GM19099 (cell line): ENCODE results near the gene DNAH5.

Source experiments
- POLR2A ChIP-seq: IDR thresholded peaks from 3 replicates; pipeline ENCODE4 v1.6.1; 2011; ENCODE audit warnings: low read depth; ENCODE audit not compliant: insufficient read length; ENCODE audit errors: extremely low read depth

Gene DNAH5

DNA sequence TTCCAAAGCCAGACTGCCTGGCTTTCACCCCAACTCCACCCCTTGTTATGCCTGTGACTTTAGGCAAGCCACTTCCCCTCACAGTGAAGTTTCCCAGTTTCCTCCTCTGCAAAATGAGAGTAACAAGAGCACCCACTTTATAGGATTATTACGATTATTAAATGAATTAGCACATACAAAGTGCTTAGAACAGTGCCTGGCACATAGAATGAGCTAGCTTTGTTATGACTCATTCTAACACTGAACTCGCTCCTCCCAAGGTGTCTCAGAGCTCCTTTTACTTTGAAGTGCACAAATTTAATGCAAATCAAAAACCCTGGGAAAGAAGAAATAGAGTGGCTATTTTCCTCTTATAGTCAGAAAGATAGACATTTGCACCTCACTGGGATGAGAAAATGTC lies 34.3 kb downstream of the DNAH5 start:
- no peak for TF ChIP-seq POLR2A

DNA sequence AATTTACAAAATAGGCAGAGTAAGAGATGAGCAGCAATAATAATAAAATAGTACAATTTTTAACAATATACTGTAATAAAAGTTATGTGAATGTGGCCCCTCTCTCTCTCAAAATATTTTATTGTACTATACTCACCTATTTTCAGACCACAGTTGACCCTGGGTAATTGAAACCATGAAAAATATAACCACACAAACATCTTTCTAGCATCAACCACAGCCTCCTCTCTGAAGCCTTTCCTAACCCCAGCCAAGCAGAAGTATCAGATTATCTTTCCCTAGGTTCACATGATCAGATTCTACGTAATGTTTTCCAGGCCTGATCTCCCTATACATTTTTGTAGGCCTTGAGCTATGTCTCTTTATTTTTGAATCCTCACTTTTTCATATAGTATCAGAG lies 35.2 kb downstream of the DNAH5 start:
- no peak for TF ChIP-seq POLR2A

DNA sequence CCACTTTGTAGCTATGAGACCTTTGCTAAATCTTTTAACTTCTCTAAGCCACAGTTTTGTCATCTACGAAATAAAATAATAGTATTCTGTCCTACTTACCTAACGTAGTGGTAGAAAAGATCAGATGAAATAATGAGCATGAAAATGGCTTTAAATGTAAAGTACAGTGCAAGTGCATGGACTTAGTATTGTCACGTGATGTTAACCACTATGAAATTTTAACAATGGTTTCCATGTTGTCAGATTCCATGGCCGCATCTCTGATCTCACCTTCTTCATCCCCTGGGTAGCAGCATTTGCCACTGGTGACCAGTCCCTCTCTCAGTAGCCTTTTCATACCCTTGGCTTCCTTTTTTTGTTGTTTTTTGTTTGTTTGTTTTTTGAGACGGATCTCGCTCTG lies 45.9 kb downstream of the DNAH5 start:
- TF ChIP-seq POLR2A, result no peak

DNA sequence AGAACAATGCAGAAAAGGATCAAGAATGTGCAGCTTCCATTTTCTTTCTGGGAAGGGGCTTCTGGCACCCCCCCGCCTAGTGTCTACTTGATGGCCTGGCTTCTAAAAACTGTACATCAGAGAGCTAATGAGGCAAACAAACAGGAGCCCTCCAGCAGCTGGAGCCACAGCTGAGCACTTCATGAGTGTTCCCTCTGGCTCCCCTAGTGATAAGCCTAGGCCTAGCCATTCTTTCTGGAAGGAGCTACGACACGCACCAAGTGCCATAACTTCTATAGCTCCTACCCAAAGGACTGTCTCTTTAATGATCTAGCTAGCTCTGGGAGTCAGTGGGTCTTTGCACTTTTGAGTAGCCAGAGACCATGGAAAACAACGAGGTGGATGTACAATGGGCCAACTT lies 66.1 kb downstream of the DNAH5 start:
- no peak for TF ChIP-seq POLR2A

DNA sequence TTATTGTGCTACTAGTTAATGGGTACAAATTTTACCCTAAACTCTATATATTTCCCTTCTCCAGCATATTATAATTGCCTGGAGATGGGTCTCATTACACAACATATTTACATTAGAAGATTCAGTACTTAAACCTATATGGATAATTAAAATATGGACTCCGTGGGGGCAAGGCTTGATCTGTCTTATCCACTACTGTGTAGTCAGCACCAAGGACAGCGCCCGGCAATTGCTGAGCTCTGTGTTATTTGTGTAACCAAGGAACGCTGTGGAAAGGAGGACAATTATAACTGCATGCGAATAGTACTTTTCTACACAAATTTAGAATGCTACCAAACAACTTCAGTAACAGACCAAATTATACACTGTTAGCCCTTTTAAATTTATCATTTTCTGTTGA lies 77.7 kb downstream of the DNAH5 start:
- TF ChIP-seq POLR2A, result no peak

DNA sequence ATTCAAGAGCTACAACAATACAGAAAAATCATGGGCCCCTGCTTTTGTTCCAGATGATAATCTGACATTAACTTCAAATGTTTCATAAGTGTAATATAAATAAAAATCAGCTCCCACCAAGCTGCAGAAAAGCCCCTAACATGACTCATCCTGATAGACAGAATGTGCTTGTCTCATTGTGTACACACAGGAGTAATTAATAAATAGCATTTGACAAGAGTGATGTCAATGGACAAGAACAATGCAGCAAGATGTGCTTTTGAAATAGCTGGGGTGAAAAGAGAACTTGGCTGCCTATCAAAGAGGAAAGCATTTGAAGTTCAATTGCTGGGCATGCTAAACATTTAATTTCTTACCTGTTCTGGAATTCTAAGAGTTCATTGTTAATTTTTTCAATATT lies 79.2 kb downstream of the DNAH5 start:
- no peak for TF ChIP-seq POLR2A

DNA sequence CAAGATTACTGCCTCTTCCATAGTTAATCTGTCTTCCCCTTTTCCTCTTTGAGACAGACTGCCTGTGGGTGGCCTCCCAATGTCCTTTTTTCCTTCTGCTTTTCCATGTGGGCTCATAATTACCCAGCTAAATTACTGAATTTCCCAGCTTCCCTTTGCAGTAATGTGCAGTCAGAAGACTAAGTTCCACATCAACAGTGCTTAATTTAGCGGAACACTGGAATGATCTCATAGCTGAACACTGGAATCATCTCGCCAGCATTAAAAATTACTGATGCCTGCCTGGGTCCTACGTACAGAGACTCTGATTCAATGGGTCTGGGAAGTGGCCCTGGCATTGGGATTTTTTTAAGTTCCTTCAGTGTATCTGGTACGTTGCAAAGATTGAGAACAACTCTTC lies 84.3 kb downstream of the DNAH5 start:
- no peak for TF ChIP-seq POLR2A

DNA sequence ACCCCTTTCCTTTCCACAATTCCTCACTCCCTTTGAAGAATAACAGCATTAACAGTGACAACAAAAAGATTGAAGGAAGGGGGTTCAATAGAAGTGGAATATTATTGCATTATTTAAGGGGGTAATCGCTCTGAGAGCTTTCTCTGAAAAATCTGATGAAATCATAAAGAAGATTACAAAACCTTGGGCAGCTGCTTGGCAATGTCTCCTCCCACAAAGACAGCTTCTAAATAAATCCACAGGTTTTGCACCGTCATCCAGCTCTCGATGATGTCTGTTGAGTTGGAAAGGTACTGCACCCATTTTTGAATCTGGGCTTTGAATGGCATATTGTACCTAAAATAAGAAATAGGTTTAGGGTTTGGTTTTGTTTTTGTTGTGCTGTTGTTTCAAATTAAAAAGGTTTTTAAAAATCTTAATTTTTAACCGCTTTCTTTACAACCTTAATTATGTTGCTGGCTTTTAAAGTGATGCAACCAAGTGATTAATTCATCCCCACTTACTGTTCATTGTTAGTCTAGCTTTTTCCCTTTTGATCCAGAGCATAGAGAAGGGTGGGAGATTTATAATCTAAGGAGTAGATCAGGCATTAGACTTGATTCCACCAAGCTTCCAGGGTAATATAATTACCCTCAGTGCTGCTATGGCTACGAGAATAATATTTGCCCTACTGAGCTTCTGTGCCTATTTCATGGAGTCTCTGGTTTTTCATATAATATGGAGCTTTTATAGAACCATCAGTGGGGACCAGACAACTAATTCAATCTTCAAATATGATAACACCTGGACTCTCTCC lies 85.0 kb downstream of the DNAH5 start:
- TF ChIP-seq POLR2A, result no peak

DNA sequence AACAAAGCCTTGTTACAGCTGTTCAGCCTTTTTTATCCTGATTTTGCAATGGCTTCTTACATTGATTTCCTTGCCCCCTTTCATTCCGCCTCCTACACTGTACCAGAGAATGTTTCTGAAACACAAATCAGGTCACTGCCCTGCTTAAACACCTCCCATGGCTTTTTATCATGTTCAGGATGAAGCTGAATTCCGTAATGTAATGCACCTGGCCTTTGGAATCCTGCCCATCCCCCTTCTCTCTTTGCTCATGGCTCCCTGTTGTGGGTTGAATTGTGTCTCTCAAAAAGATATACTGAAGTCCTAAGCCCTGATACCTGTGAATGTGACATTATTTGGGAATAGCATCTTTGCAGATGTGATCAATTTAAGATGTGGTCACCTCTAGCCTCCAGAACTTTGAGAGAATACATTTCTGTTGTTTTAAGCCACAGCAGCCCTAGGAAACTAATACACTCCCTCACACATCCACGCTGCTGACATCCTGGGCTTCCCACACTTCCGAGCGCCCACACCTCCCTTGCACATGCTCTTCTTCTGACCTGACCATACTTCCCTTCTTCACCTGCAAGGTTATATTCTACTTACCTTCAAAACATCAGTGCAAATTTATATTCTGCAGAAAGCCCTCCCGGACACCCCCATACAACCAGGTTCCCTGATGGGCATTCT lies 101.2 kb downstream of the DNAH5 start:
- TF ChIP-seq POLR2A, result no peak

DNA sequence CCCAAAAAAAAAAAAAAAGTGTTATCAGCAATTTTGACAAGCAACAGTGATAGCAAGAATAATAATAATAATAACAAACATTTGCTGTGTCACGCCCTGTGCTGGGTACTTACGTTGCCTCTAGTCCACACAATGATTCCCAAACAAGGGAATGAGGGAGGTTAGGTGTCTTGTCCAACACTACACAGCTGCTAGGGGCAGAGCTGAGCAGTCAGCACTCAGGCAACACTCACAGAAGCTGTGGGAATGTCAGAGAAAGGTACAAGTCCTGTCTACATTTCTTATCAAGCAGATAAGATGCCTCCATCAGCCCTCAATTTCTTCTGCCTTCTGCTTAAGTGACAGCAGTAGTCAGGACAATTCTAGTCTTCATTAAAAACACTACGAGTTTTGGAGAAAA lies 111.0 kb downstream of the DNAH5 start:
- TF ChIP-seq POLR2A, result no peak

DNA sequence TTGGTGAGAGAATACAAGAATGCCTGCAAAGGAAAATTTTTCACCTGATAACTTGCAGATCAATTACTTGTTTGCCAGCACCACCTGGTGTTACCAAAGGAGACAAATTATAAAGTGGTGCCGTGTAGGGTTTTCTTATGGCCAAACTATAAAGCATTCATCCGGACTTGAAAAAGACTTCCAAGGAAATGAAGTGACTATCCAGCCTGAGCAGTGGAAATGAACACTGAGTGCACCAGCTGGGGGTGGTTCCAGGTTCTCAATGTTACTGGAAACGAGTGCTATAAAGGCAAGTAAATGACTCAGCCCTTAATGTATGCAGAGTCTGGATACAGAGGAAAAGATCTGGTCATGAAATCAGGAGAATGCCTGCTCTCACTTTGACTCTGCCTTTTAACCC lies 113.1 kb downstream of the DNAH5 start:
- TF ChIP-seq POLR2A, result no peak

DNA sequence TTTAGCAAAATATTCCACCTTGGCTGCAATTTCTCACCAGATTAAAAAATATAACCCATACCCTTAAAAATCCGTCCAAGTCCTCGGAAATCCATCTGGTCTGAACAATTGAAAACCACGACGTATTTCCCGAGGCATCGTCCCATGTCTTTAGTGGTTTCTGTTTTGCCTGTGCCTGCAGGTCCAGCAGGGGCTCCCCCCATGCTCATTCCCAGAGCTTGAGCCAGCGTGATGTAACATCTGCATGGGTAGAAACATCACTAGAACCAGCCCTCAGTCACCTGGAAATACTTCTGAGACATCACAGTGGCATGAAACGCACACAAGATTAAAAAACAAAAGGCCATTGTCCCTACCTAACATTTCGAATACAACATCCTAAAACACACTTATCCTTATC lies 114.0 kb downstream of the DNAH5 start:
- TF ChIP-seq POLR2A, result no peak

DNA sequence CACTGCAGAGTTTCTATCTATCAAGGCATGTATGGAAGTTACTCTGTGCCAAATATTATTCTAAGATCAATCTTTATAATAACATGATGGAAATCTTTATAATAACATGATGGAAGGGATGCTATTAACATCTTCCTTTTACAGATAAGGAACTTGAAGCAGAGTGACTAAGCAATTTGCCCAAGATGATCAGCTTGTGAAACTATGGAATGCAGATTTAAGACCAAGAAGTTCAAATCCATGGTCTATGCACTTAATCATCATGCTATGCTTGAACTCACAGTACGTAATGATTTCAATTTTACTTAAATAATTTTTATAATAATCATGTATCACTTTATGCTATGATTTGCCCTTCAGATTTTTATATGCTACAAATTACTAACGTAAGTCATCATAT lies 123.1 kb downstream of the DNAH5 start:
- no peak for TF ChIP-seq POLR2A

DNA sequence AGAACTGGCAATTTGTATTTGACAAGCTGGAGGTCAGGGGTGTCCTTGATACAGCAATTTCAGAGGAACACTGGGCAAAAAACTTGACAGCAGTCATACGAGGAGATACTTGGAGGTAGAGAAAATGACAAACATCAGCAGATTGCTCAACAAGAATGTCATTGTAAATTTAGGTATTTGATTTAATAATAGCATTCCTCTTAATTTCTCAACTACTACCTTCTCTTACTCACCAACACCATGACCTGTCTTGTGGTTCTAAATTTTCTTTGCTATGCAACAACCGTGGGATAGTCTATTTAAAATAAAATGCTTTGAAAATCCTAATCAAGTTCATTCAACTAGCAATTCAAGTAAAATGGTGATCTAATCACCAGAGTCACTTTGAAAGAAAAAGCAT lies 128.4 kb downstream of the DNAH5 start:
- TF ChIP-seq POLR2A, result no peak

DNA sequence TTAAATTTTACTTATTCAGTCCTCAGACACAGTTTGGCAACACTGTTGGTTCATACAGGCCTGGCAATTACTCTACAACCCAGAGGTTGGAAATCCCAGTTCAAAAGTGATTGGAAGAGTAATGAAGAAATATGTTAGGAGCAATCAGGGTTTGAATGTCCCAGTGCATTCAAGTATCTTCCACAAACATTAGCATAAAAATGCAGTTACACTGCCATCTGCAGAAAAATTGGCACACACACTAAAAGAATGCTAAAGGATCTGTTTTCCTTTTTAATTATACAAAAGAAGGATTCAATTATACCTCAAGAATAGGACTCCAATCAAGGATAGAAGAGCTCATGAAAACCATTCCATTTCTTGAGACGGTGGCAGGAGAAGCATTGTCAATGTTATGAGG lies 130.2 kb downstream of the DNAH5 start:
- no peak for TF ChIP-seq POLR2A

DNA sequence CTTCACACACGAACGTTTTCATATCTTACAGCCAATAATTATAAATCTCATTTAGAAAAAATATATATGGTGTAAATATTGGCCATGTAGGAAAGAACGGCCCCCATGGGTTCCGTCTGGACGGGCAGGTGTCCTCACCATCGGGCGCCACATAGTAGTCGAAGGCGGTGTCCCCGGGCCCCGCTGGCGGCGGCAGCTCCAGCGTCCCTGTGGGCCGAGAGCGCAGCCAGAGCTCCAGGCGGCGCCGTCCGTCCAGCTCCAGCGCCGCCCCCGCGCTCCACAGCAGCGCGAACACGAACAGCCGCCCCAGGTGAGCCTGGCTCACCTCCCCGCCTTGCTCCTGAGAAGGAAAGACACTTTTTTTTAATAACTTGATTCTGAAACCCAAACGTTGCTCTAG lies 134.6 kb downstream of the DNAH5 start:
- TF ChIP-seq POLR2A, result no peak

DNA sequence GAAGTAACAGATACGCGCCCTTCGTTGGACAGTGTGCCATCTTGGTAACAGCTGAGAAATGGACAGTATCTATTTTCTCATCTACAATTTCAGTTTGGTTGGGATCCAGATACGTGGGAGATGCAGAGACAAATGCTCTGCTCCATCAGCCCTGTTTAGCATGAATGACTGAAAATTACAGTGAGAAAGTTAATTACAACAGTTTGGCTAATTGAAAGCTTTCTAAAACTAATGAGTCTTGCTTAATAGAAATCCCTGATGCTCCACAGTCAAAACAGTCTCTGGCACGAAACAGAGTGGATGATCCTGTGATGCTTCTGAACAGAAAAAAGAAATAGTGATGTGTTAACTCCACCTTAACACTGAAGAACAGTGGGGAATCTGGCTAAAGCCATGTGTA lies 140.2 kb downstream of the DNAH5 start:
- TF ChIP-seq POLR2A, result no peak

DNA sequence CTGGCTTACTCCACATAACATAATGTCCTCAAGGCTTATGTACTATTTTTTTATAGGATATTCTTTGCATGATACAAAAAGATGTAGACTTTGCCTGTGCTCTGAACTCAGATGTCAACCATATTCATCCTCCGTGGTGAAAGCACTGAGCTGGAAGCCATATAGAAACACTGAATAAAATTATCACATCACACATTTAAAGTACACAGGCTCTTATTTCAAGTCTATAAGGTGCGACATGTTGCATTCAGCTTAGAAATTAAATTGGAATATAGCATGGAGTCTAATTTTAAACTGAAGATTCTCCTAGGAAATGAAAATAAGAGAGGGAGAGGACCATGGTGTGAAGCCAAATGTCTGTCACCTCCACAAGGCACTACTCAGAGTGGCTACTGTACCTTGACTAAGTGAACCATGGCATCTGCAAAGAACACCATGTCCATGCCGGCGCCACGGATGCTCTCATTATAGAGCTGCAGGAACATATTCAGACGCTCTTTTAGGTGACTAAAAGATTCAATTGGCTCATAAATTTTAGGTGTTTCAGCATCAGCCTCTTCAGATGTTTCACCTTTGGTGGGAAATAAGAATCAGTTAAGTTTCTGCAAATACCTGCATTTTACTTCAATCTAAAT lies 158.6 kb downstream of the DNAH5 start:
- TF ChIP-seq POLR2A, result no peak
